Fibroblast of pulmonary artery (primary cell): ENCODE measurements around the gene HTR1E.
"Not testable (repeated sequence)": the region's sequence is repeated elsewhere in the genome, so short reads cannot be mapped to it uniquely, and the experiment has no call there.

Source experiments
- DNase-seq: peaks from one replicate; pipeline ENCODE4 v3.0.0-alpha.2; 2010; ENCODE audit warnings: low read depth
- H3K4me3 ChIP-seq: replicated peaks from 2 replicates; pipeline ENCODE4 v1.5.1; 2011; ENCODE audit warnings: low read depth, mild to moderate bottlenecking, control low read depth, low read length, moderate library complexity
- CTCF ChIP-seq: IDR thresholded peaks from 2 replicates; pipeline ENCODE4 v1.5.1; 2011; ENCODE audit warnings: mild to moderate bottlenecking, control low read depth, low read length, inconsistent platforms; ENCODE audit errors: missing control alignments

HTR1E gene

GRCh38 chr6:86978251-86978650 is 40.9 kb downstream of the HTR1E start:
- no peak for DNase-seq
- no peak overlapping the region for H3K4me3 ChIP-seq
- TF ChIP-seq CTCF: no peak

DNA sequence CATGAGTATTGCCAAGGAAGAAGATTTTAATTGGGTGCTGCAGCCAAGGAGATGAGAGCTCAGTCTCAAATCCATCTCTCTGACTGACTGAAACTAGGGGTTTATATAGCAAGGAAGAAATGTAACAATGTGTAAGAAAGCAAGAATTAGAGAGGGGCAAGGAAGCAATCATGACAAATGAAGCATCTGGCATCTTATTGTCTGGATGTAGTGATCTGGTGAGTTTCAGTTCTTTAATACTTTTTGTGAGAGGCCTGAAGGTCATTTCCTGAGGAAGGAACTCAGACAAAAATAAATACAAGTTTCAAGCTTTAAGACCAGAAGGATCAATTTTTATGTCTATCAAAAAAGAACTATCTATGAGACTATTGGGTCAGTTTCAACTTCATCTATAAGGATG is 64.2 kb downstream of the HTR1E start:
- TF ChIP-seq CTCF: no peak
- no peak overlapping the region for H3K4me3 ChIP-seq
- DNase-seq: no peak

GRCh38 chr6:87002391-87002790 is 65.1 kb downstream of the HTR1E start:
- DNase-seq, H3K4me3 ChIP-seq: not testable (repeated sequence)

- not testable (repeated sequence) for DNase-seq, H3K4me3 ChIP-seq
Measured at GRCh38 chr6:87006541-87006940, 69.2 kb downstream of the HTR1E start.

GRCh38 chr6:87009581-87009980 is 72.3 kb downstream of the HTR1E start:
- DNase-seq, H3K4me3 ChIP-seq: not testable (repeated sequence)

DNA sequence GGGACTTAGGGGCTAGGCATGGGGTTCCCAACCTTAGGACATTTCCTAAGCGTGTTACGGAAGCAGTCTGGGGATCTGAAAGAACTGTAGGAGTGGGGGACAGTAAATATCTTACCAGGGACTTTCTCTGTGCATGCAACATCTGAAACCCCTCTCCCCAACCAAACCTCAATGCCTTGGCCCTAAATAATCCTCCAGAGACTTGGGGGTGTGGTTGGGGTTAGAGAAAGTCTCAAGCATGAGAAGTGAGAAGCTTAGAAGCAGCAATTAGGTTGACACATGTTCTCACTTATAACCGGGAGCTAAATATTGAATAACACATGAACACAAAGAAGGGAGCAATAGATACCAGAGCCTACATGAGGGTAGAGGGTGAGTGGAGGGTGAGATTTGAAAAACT is 74.7 kb downstream of the HTR1E start:
- no peak for TF ChIP-seq CTCF
- no peak overlapping the region for H3K4me3 ChIP-seq
- no peak for DNase-seq

- TF ChIP-seq CTCF: no peak
- no peak for DNase-seq
- no peak overlapping the region for H3K4me3 ChIP-seq
Measured at GRCh38 chr6:87012743-87013142, 75.4 kb downstream of the HTR1E start.

- H3K4me3 ChIP-seq: no peak overlapping the region
- TF ChIP-seq CTCF: no peak
Measured at GRCh38 chr6:87016772-87017171, 79.4 kb downstream of the HTR1E start.

GRCh38 chr6:87027021-87027420 is 89.7 kb downstream of the HTR1E start:
- TF ChIP-seq CTCF: no peak
- H3K4me3 ChIP-seq: no peak overlapping the region
- DNase-seq: no peak

More at GRCh38 chr6:87016772-87017171, 79.4 kb downstream of the HTR1E start:
- DNase-seq: no peak
